ENCODE data around the gene LGR5. TPM values are rescaled to one million over a fixed set of nuclear protein-coding genes. Genes with fewer than 3 reads are reported as not detected.

Gene LGR5
- total and polyA plus RNA-seq, 9 of the 15 experiments (the other 6 are each of a cell fraction or from before 2014, with no cell fraction given) = not detected

DNA sequence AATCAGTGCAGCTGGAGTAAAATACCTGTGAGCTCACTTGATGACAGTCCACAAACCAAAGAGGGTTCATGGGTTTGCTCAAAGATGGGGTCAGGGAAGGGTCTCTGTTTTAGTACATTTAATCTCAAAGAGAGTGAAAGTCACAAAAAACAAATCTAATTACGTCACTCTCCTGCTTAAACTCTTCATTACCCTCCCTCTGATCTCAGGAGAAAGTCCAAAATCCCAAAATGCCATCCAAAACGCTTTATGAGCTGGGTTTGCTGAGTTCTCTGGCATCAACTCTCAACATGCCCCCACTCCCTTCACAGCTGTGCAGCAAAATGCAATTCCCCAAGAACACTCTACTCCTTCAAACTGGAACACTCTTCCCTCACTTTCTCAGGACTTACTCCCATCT, 40.4 kb upstream of the LGR5 start:
- H3K36me3 ChIP-seq (ENCODE audit: control insufficient read depth, insufficient read depth, low read length) = no peaks in the 10 kb centered on the region
- no peaks in the 10 kb centered on the region for H3K9me1 ChIP-seq (ENCODE audit: control insufficient read depth, insufficient read depth, low read length)
- BruUV-seq (replicated peaks) = no TSS peak
- no peak for DNase-seq (ENCODE audit: extremely low read depth in 1 of 4, low spot score in 3 of 4)
- intact Hi-C loops (cut with micrococcal nuclease) = no loop called here
- no peak overlapping the region for H3K4me2 ChIP-seq (ENCODE audit: insufficient read depth, low read length)
- POLR2A ChIA-PET = no interaction called here
- ATAC-seq = no peak
- no peak overlapping the region for H3K4me3 ChIP-seq
- in situ Hi-C loops (cut with MboI) = loop anchor here (10.0 kb wide), 1 partner anchor 174 kb away; no protein-coding TSS in a partner anchor
- H3K9me3 ChIP-seq (replicated peaks; ENCODE audit: control insufficient read depth, insufficient read depth, low read depth, low read length) = no peaks in the 10 kb centered on the region
- TF ChIP-seq, protein P1, sequence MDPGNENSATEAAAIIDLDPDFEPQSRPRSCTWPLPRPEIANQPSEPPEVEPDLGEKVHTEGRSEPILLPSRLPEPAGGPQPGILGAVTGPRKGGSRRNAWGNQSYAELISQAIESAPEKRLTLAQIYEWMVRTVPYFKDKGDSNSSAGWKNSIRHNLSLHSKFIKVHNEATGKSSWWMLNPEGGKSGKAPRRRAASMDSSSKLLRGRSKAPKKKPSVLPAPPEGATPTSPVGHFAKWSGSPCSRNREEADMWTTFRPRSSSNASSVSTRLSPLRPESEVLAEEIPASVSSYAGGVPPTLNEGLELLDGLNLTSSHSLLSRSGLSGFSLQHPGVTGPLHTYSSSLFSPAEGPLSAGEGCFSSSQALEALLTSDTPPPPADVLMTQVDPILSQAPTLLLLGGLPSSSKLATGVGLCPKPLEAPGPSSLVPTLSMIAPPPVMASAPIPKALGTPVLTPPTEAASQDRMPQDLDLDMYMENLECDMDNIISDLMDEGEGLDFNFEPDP (CRISPR knock-in tag; IDR thresholded peaks at IDR 0.05) = no peak
- TF ChIP-seq, protein P2, sequence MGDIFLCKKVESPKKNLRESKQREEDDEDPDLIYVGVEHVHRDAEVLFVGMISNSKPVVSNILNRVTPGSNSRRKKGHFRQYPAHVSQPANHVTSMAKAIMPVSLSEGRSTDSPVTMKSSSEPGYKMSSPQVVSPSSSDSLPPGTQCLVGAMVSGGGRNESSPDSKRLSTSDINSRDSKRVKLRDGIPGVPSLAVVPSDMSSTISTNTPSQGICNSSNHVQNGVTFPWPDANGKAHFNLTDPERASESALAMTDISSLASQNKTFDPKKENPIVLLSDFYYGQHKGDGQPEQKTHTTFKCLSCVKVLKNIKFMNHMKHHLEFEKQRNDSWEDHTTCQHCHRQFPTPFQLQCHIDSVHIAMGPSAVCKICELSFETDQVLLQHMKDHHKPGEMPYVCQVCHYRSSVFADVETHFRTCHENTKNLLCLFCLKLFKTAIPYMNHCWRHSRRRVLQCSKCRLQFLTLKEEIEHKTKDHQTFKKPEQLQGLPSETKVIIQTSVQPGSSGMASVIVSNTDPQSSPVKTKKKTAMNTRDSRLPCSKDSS (IDR thresholded peaks at IDR 0.05; ENCODE audit: low read depth, partially characterized antibody) = no peak
- TF ChIP-seq, protein P3, sequence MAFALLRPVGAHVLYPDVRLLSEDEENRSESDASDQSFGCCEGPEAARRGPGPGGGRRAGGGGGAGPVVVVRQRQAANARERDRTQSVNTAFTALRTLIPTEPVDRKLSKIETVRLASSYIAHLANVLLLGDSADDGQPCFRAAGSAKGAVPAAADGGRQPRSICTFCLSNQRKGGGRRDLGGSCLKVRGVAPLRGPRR (CRISPR knock-in tag; IDR thresholded peaks at IDR 0.05) = no peak
- TF ChIP-seq HSF4 (CRISPR knock-in tag; IDR thresholded peaks at IDR 0.05; ENCODE audit: borderline replicate concordance) (no peak), BCOR (IDR thresholded peaks at IDR 0.05) (no peak), GATAD2A (IDR thresholded peaks at IDR 0.05) (no peak)
- TF ChIP-seq, protein P4, sequence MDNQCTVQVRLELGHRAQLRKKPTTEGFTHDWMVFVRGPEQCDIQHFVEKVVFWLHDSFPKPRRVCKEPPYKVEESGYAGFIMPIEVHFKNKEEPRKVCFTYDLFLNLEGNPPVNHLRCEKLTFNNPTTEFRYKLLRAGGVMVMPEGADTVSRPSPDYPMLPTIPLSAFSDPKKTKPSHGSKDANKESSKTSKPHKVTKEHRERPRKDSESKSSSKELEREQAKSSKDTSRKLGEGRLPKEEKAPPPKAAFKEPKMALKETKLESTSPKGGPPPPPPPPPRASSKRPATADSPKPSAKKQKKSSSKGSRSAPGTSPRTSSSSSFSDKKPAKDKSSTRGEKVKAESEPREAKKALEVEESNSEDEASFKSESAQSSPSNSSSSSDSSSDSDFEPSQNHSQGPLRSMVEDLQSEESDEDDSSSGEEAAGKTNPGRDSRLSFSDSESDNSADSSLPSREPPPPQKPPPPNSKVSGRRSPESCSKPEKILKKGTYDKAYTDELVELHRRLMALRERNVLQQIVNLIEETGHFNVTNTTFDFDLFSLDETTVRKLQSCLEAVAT (IDR thresholded peaks at IDR 0.05) = no peak
- TF ChIP-seq, protein P5, sequence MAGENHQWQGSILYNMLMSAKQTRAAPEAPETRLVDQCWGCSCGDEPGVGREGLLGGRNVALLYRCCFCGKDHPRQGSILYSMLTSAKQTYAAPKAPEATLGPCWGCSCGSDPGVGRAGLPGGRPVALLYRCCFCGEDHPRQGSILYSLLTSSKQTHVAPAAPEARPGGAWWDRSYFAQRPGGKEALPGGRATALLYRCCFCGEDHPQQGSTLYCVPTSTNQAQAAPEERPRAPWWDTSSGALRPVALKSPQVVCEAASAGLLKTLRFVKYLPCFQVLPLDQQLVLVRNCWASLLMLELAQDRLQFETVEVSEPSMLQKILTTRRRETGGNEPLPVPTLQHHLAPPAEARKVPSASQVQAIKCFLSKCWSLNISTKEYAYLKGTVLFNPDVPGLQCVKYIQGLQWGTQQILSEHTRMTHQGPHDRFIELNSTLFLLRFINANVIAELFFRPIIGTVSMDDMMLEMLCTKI (IDR thresholded peaks at IDR 0.05; ENCODE audit: partially characterized antibody) = no peak
- H3K27me3 ChIP-seq (ENCODE audit: control insufficient read depth in 2 of 2, insufficient read depth in 2 of 2, low read length in 2 of 2) = peaks cover 0 to 5% of the 10 kb centered on the region in 2 experiments; a peak in 1 of 5 replicates
- H3K27ac ChIP-seq (ENCODE audit: extremely low read depth, low read depth, low read length) = no peak overlapping the region
- no peaks in the 10 kb centered on the region for H3K4me1 ChIP-seq (replicated peaks in 1 of 2; ENCODE audit: control insufficient read depth in 2 of 2, insufficient read depth in 2 of 2, low read length in 2 of 2)
- CTCF ChIA-PET (ENCODE audit: low intra/inter-chr PET ratio) = no interaction called here
- no peak overlapping the region for H2AFZ ChIP-seq (ENCODE audit: low read depth, low read length)
- no peak overlapping the region for H3K9ac ChIP-seq (ENCODE audit: insufficient read depth in 1 of 2, low read depth in 2 of 2, low read length in 2 of 2)
- H3K79me2 ChIP-seq (ENCODE audit: control insufficient read depth, insufficient read depth, low read length) = no peaks in the 10 kb centered on the region
- no peaks in the 10 kb centered on the region for H4K20me1 ChIP-seq (replicated peaks; ENCODE audit: control insufficient read depth, insufficient read depth, low read length)
- no peak for FAIRE-seq
- WGBS (ENCODE audit: insufficient coverage, low coverage, missing lambda C conversion rate) = 13% methylated on average over 2 of the region's 2 CpGs

Data from K562 (cell line).